OCI-LY1 (cell line): ENCODE results near the gene POFUT1.

Experiments
- H2AFZ ChIP-seq: fragments of 200-600 bp; sonication (generic), shearing (Covaris generic); 2 replicates; pipeline ENCODE4 v1.6.0; 2014; ENCODE audit warnings: antibody characterized with exemption, mild to moderate bottlenecking, low read length
- H3F3A ChIP-seq: fragments of 200-600 bp; sonication (generic), shearing (Covaris generic); 2 replicates; pipeline ENCODE4 v1.6.0; 2014; ENCODE audit warnings: mild to moderate bottlenecking, antibody characterized with exemption, low read length, moderate library complexity; ENCODE audit not compliant: insufficient read depth
- H3K27ac ChIP-seq: fragments of 200-600 bp; sonication (generic); 2 replicates; pipeline ENCODE4 v1.5.1; 2014; ENCODE audit warnings: low read length, mixed run types, mild to moderate bottlenecking, low read depth; ENCODE audit not compliant: poor library complexity, severe bottlenecking
- H3K27me3 ChIP-seq: fragments of 200-600 bp; sonication (generic); 2 replicates; pipeline ENCODE4 v1.6.0; 2014; ENCODE audit warnings: antibody characterized with exemption, mild to moderate bottlenecking, low read length, moderate library complexity; ENCODE audit not compliant: insufficient read depth
- H3K36me3 ChIP-seq: fragments of 200-600 bp; sonication (generic); 2 replicates; pipeline ENCODE4 v1.6.1; 2014; ENCODE audit warnings: mild to moderate bottlenecking, antibody characterized with exemption, low read length, moderate library complexity, mixed read lengths; ENCODE audit not compliant: insufficient read depth
- H3K4me1 ChIP-seq: fragments of 200-600 bp; sonication (generic); 2 replicates; pipeline ENCODE4 v1.5.1; 2014; ENCODE audit warnings: mild to moderate bottlenecking, low read length, moderate library complexity; ENCODE audit not compliant: insufficient read depth, severe bottlenecking
- H3K4me2 ChIP-seq: fragments of 200-600 bp; sonication (generic), shearing (Covaris generic); 2 replicates; pipeline ENCODE4 v1.6.1; 2014; ENCODE audit warnings: low read length
- H3K4me3 ChIP-seq: fragments of 200-600 bp; sonication (generic); 2 replicates; pipeline ENCODE4 v1.5.1; 2014; ENCODE audit warnings: low read length, low read depth, mild to moderate bottlenecking, mixed read lengths; ENCODE audit not compliant: poor library complexity, severe bottlenecking
- H3K79me2 ChIP-seq: fragments of 200-600 bp; shearing (Covaris generic); 2 replicates; pipeline ENCODE4 v1.6.1; 2016; ENCODE audit warnings: mixed run types, low read length, mixed read lengths; ENCODE audit not compliant: insufficient read depth
- H3K9ac ChIP-seq: fragments of 200-600 bp; sonication (generic), shearing (Covaris generic); 2 replicates; pipeline ENCODE4 v1.6.1; 2014; ENCODE audit warnings: mild to moderate bottlenecking, low read length, mixed read lengths
- H3K9me2 ChIP-seq: fragments of 200-600 bp; sonication (generic), shearing (Covaris generic); 2 replicates; pipeline ENCODE4 v1.6.1; 2014; ENCODE audit warnings: low read depth, mild to moderate bottlenecking, low read length, mixed read lengths
- H3K9me3 ChIP-seq: fragments of 200-600 bp; shearing (Covaris generic); 2 replicates; pipeline ENCODE4 v1.6.1; 2014; ENCODE audit warnings: low read length, mixed read lengths
- H4K20me1 ChIP-seq: fragments of 200-600 bp; sonication (generic), shearing (Covaris generic); 2 replicates; pipeline ENCODE4 v1.6.0; 2016; ENCODE audit warnings: mild to moderate bottlenecking, low read length; ENCODE audit not compliant: insufficient read depth
- CTCF ChIP-seq: fragments of 200-600 bp; sonication (generic), shearing (Covaris generic); IDR thresholded peaks from 2 replicates; pipeline ENCODE4 v1.5.1; 2017; ENCODE audit warnings: mild to moderate bottlenecking, antibody characterized with exemption, low read length, moderate library complexity, mixed read lengths
- EZH2 ChIP-seq: fragments of 200-600 bp; sonication (generic), shearing (Covaris generic); IDR thresholded peaks from 2 replicates; pipeline ENCODE4 v1.8.0; 2017; ENCODE audit warnings: borderline replicate concordance, mixed run types, mild to moderate bottlenecking, antibody characterized with exemption, low read length, moderate library complexity, mixed read lengths

Gene POFUT1

GRCh38 chr20:32163951-32164350 lies 43.7 kb upstream of the POFUT1 start:
- TF ChIP-seq CTCF (no peak), EZH2 (no peak)
- no peak overlapping the region for H3K27ac ChIP-seq
- no peaks in the 10 kb centered on the region for H3K27me3 ChIP-seq
- H4K20me1 ChIP-seq, result no peaks in the 10 kb centered on the region
- no peak overlapping the region for H3K4me2 ChIP-seq
- H3K9ac ChIP-seq, result no peak overlapping the region
- H3K36me3 ChIP-seq, result peaks cover 61% of the 10 kb centered on the region
- no peaks in the 10 kb centered on the region for H3F3A ChIP-seq
- no peak overlapping the region for H3K4me3 ChIP-seq
- H2AFZ ChIP-seq, result no peak overlapping the region
- H3K4me1 ChIP-seq, result no peaks in the 10 kb centered on the region
- H3K79me2 ChIP-seq, result no peaks in the 10 kb centered on the region
- no peaks in the 10 kb centered on the region for H3K9me2 ChIP-seq
- no peaks in the 10 kb centered on the region for H3K9me3 ChIP-seq

- Histone ChIP-seq H3K79me2 (no peaks in the 10 kb centered on the region), H3K9me3 (no peaks in the 10 kb centered on the region), H3F3A (no peaks in the 10 kb centered on the region), H2AFZ (no peak overlapping the region), H3K9me2 (no peaks in the 10 kb centered on the region), H3K4me3 (no peak overlapping the region), H3K9ac (no peak overlapping the region), H3K36me3 (peaks cover 49% of the 10 kb centered on the region), H4K20me1 (no peaks in the 10 kb centered on the region), H3K4me2 (no peak overlapping the region), H3K27ac (no peak overlapping the region), H3K27me3 (no peaks in the 10 kb centered on the region), H3K4me1 (no peaks in the 10 kb centered on the region)
- TF ChIP-seq CTCF, result no peak
- TF ChIP-seq EZH2, result no peak
These were observed 42.5 kb upstream of the POFUT1 start for GRCh38 chr20:32164984-32165735.

GRCh38 chr20:32165836-32166545 lies 41.7 kb upstream of the POFUT1 start:
- TF ChIP-seq EZH2 (no peak), CTCF (no peak)
- Histone ChIP-seq H3K79me2 (no peaks in the 10 kb centered on the region), H3K27me3 (no peaks in the 10 kb centered on the region), H2AFZ (no peak overlapping the region), H3K9me2 (no peaks in the 10 kb centered on the region), H4K20me1 (no peaks in the 10 kb centered on the region), H3K9me3 (no peaks in the 10 kb centered on the region), H3K27ac (no peak overlapping the region), H3K4me2 (no peak overlapping the region), H3K4me1 (no peaks in the 10 kb centered on the region), H3K36me3 (peaks cover 45% of the 10 kb centered on the region), H3F3A (no peaks in the 10 kb centered on the region), H3K9ac (no peak overlapping the region), H3K4me3 (no peak overlapping the region)
